Naive thymus-derived CD4-positive, alpha-beta T cell (primary cell): ENCODE results near the gene PTGIS. TPM values are rescaled to one million over a fixed set of nuclear protein-coding genes. Genes with fewer than 3 reads are reported as not detected.
A peak's percentile ranks its signal among the peaks of the same experiment; 100 is the strongest.

Experiments
- ATAC-seq: fragments of 150-1000 bp; cut with Tn5 transposase; 2 replicates; pipeline ENCODE4 v1.10.0; 2021; ENCODE audit warnings: mild to moderate bottlenecking, moderate library complexity
- CTCF ChIA-PET: fragments of 350-600 bp; sonication (Branson Sonifier 250); formaldehyde crosslinking; loops from one replicate; lab custom pipeline; 2021; ENCODE audit warnings: antibody characterized with exemption; lab: Charles Lee
- POLR2A ChIA-PET: fragments of 350-600 bp; sonication (Branson Sonifier 250); formaldehyde crosslinking; loops from one replicate; lab custom pipeline; 2021; ENCODE audit warnings: antibody characterized with exemption, inconsistent platforms; lab: Charles Lee
- DNase-seq, 9 donors: peaks; one replicate each; pipeline versions ENCODE4 v3.0.0 to v3.0.0-alpha.2; 2020 to 2022; ENCODE audit warnings: mixed read lengths in 1 of 9
- H3K27ac ChIP-seq: one replicate; pipeline ENCODE4 v1.7.0; 2013; ENCODE audit warnings: mild to moderate bottlenecking, low read depth, low read length, moderate library complexity
- H3K27me3 ChIP-seq, 2 donors: one replicate each; pipeline ENCODE4 v1.7.0; 2013; ENCODE audit warnings: low read length in 2 of 2, mild to moderate bottlenecking in 2 of 2, moderate library complexity in 2 of 2; ENCODE audit not compliant: control insufficient read depth in 2 of 2, insufficient read depth in 2 of 2
- H3K36me3 ChIP-seq, 3 experiments: 1 replicate in 2 of 3; 2 replicates in 1 of 3; pipeline ENCODE4 v1.7.0; 2013; ENCODE audit warnings: low read length in 3 of 3, mild to moderate bottlenecking in 3 of 3, moderate library complexity in 1 of 3; ENCODE audit not compliant: insufficient read depth in 3 of 3, control insufficient read depth in 2 of 3
- H3K4me1 ChIP-seq, 2 donors: one replicate each; pipeline ENCODE4 v1.7.0; 2013; ENCODE audit warnings: low read length in 2 of 2, mild to moderate bottlenecking in 2 of 2, moderate library complexity in 1 of 2; ENCODE audit not compliant: control insufficient read depth in 2 of 2, insufficient read depth in 2 of 2
- H3K4me3 ChIP-seq: 2 replicates; pipeline ENCODE4 v1.7.0; 2013; ENCODE audit warnings: mild to moderate bottlenecking, low read length
- H3K9me3 ChIP-seq, 3 experiments: 1 replicate in 2 of 3; 2 replicates in 1 of 3; pipeline ENCODE4 v1.7.0; 2013; ENCODE audit warnings: low read length in 3 of 3; ENCODE audit not compliant: control insufficient read depth in 2 of 3
- H3K27ac Mint-ChIP-seq, 9 donors: one replicate each; pipeline ENCODE4 v1.8.0; 2020 to 2022; ENCODE audit warnings: mixed read lengths in 9 of 9, mild to moderate bottlenecking in 8 of 9, moderate library complexity in 5 of 9, inconsistent platforms in 2 of 9
- H3K27me3 Mint-ChIP-seq, 5 donors: one replicate each; pipeline ENCODE4 v1.8.0; 2021 to 2022; ENCODE audit warnings: mixed read lengths in 5 of 5, mild to moderate bottlenecking in 1 of 5
- H3K36me3 Mint-ChIP-seq, 5 donors: one replicate each; pipeline ENCODE4 v1.8.0; 2020 to 2022; ENCODE audit warnings: mixed read lengths in 5 of 5, mild to moderate bottlenecking in 3 of 5, inconsistent platforms in 1 of 5
- H3K4me1 Mint-ChIP-seq, 7 donors: one replicate each; pipeline ENCODE4 v1.8.0; 2020 to 2022; ENCODE audit warnings: mixed read lengths in 7 of 7, mild to moderate bottlenecking in 3 of 7, inconsistent platforms in 1 of 7
- H3K4me3 Mint-ChIP-seq, 10 donors: one replicate each; pipeline ENCODE4 v1.8.0; 2020 to 2022; ENCODE audit warnings: mild to moderate bottlenecking in 10 of 10, mixed read lengths in 10 of 10, moderate library complexity in 6 of 10, inconsistent platforms in 2 of 10
- H3K9me3 Mint-ChIP-seq, 11 donors: one replicate each; pipeline ENCODE4 v1.8.0; 2020 to 2022; ENCODE audit warnings: mixed read lengths in 11 of 11, mild to moderate bottlenecking in 4 of 11, inconsistent platforms in 1 of 11, moderate library complexity in 1 of 11
- intact Hi-C, 2 donors: fragments of 100-400 bp; cut with micrococcal nuclease; formaldehyde crosslinking; loops; one replicate each; pipeline ENCODE4 v1.15.1; 2023
- polyA plus RNA-seq, 2 donors: library from polyadenylated mRNA; unstranded; fragments of 300-500 nt; fragmentation: Illumina TruSeq; gene quantifications; one replicate each; pipeline ENCODE4 v1.2.3, GENCODE V29; 2021
- total RNA-seq, 6 experiments: library from RNA in 5 of 6; stranded (reverse) in 5 of 6; gene quantifications; 1 replicate in 5 of 6; 2 replicates in 1 of 6; pipeline ENCODE4 v1.2.3 and lab custom pipeline; 2021 to 2026

PTGIS gene
- total and polyA plus RNA-seq, 7 experiments from 2014 or later = 12.5 TPM; not detected in 6

GRCh38 chr20:49557449-49557848 is 10.5 kb downstream of the PTGIS start:
- Histone ChIP-seq H3K27ac (no peak overlapping the region), H3K9me3 (no peaks in the 10 kb centered on the region), H3K4me1 (no peaks in the 10 kb centered on the region), H3K36me3 (no peaks in the 10 kb centered on the region), H3K4me3 (no peak overlapping the region), H3K27me3 (peaks cover 0 to 4% of the 10 kb centered on the region in 2 donors)
- DNase-seq = no peak
- H3K27me3 Mint-ChIP-seq = peaks cover 43 to 51% (median 43%) of the 10 kb centered on the region in 5 donors
- intact Hi-C loops = no loop called here
- peaks cover 0 to 28% (median 2%) of the 10 kb centered on the region in 11 donors for H3K9me3 Mint-ChIP-seq
- CTCF ChIA-PET = no interaction called here
- POLR2A ChIA-PET = no interaction called here
- H3K36me3 Mint-ChIP-seq = peaks cover 0 to 21% (median 0%) of the 10 kb centered on the region in 5 donors
- no peak overlapping the region for H3K27ac Mint-ChIP-seq
- H3K4me3 Mint-ChIP-seq = no peak overlapping the region
- peaks cover 0 to 13% (median 0%) of the 10 kb centered on the region in 7 donors for H3K4me1 Mint-ChIP-seq
- no peak for ATAC-seq

GRCh38 chr20:49556621-49557020 is 11.3 kb downstream of the PTGIS start:
- intact Hi-C loops = no loop called here
- no peaks in the 10 kb centered on the region for H3K9me3 ChIP-seq
- Mint-ChIP-seq H3K36me3 (peaks cover 0 to 22% (median 0%) of the 10 kb centered on the region in 5 donors), H3K27me3 (peaks cover 42 to 53% (median 44%) of the 10 kb centered on the region in 5 donors), H3K4me1 (peaks cover 0 to 19% (median 0%) of the 10 kb centered on the region in 7 donors), H3K9me3 (peaks cover 0 to 28% (median 2%) of the 10 kb centered on the region in 11 donors), H3K27ac (no peak overlapping the region), H3K4me3 (no peak overlapping the region)
- H3K27ac ChIP-seq = no peak overlapping the region
- ChIA-PET CTCF (no interaction called here), POLR2A (no interaction called here)
- no peak for DNase-seq
- no peak for ATAC-seq
- peaks cover 0 to 4% of the 10 kb centered on the region in 2 donors for H3K27me3 ChIP-seq
- H3K4me3 ChIP-seq = no peak overlapping the region
- H3K4me1 ChIP-seq = no peaks in the 10 kb centered on the region
- H3K36me3 ChIP-seq = no peaks in the 10 kb centered on the region

- Histone ChIP-seq H3K36me3 (no peaks in the 10 kb centered on the region), H3K4me1 (no peaks in the 10 kb centered on the region), H3K9me3 (peaks cover 0 to 11% (median 0%) of the 10 kb centered on the region in 3 experiments), H3K27me3 (peaks cover 0 to 4% of the 10 kb centered on the region in 2 donors), H3K4me3 (no peak overlapping the region), H3K27ac (no peak overlapping the region)
- intact Hi-C loops = no loop called here
- no peak overlapping the region for H3K27ac Mint-ChIP-seq
- peaks cover 0 to 19% (median 0%) of the 10 kb centered on the region in 7 donors for H3K4me1 Mint-ChIP-seq
- peaks cover 4 to 20% (median 12%) of the 10 kb centered on the region in 5 donors for H3K27me3 Mint-ChIP-seq
- H3K9me3 Mint-ChIP-seq = peaks cover 0 to 16% (median 6%) of the 10 kb centered on the region in 11 donors
- POLR2A ChIA-PET = no interaction called here
- CTCF ChIA-PET = no interaction called here
- no peak for ATAC-seq
- no peak overlapping the region for H3K4me3 Mint-ChIP-seq
- H3K36me3 Mint-ChIP-seq = peaks cover 0 to 27% (median 0%) of the 10 kb centered on the region in 5 donors
- peak in 1 of 9 donors; percentile 20 for DNase-seq
Measured at GRCh38 chr20:49549801-49550551, 18.0 kb downstream of the PTGIS start.

GRCh38 chr20:49548371-49548947 is 19.5 kb downstream of the PTGIS start:
- Mint-ChIP-seq H3K4me3 (no peak overlapping the region), H3K4me1 (peaks cover 0 to 23% (median 0%) of the 10 kb centered on the region in 7 donors), H3K27me3 (peaks cover 3 to 18% (median 12%) of the 10 kb centered on the region in 5 donors), H3K9me3 (peaks cover 0 to 21% (median 7%) of the 10 kb centered on the region in 11 donors), H3K27ac (no peak overlapping the region), H3K36me3 (peaks cover 0 to 35% (median 4%) of the 10 kb centered on the region in 5 donors)
- intact Hi-C loops = no loop called here
- no peak for ATAC-seq
- Histone ChIP-seq H3K36me3 (no peaks in the 10 kb centered on the region), H3K27ac (no peak overlapping the region), H3K4me3 (no peak overlapping the region), H3K4me1 (no peaks in the 10 kb centered on the region), H3K27me3 (no peaks in the 10 kb centered on the region), H3K9me3 (peaks cover 0 to 11% (median 0%) of the 10 kb centered on the region in 3 experiments)
- DNase-seq = no peak
- ChIA-PET POLR2A (no interaction called here), CTCF (no interaction called here)

- no peak overlapping the region for H3K27ac ChIP-seq
- H3K4me3 Mint-ChIP-seq = no peak overlapping the region
- H3K9me3 ChIP-seq = peaks cover 0 to 11% (median 0%) of the 10 kb centered on the region in 3 experiments
- no peaks in the 10 kb centered on the region for H3K27me3 ChIP-seq
- ChIA-PET CTCF (no interaction called here), POLR2A (no interaction called here)
- H3K4me1 Mint-ChIP-seq = peaks cover 0 to 29% (median 0%) of the 10 kb centered on the region in 7 donors
- no peaks in the 10 kb centered on the region for H3K4me1 ChIP-seq
- no peaks in the 10 kb centered on the region for H3K36me3 ChIP-seq
- no peak overlapping the region for H3K4me3 ChIP-seq
- intact Hi-C loops = no loop called here
- no peak overlapping the region for H3K27ac Mint-ChIP-seq
- H3K27me3 Mint-ChIP-seq = peaks cover 0 to 11% (median 5%) of the 10 kb centered on the region in 5 donors
- H3K9me3 Mint-ChIP-seq = peaks cover 0 to 21% (median 7%) of the 10 kb centered on the region in 11 donors
- peak in 1 of 9 donors; percentile 19 for DNase-seq
- no peak for ATAC-seq
- peaks cover 0 to 38% (median 4%) of the 10 kb centered on the region in 5 donors for H3K36me3 Mint-ChIP-seq
Measured at GRCh38 chr20:49545572-49545971, 22.4 kb downstream of the PTGIS start.

GRCh38 chr20:49544535-49544934 is 23.4 kb downstream of the PTGIS start:
- peaks cover 0 to 21% (median 7%) of the 10 kb centered on the region in 11 donors for H3K9me3 Mint-ChIP-seq
- ATAC-seq = no peak
- Histone ChIP-seq H3K9me3 (peaks cover 0 to 11% (median 0%) of the 10 kb centered on the region in 3 experiments), H3K27ac (no peak overlapping the region), H3K36me3 (no peaks in the 10 kb centered on the region), H3K4me1 (no peaks in the 10 kb centered on the region), H3K4me3 (no peak overlapping the region), H3K27me3 (no peaks in the 10 kb centered on the region)
- intact Hi-C loops = loop anchor here in 1 of 2 donors (5.0 kb wide), 1 partner anchor 383 kb away; no protein-coding TSS in a partner anchor
- CTCF ChIA-PET = no interaction called here
- no peak overlapping the region for H3K27ac Mint-ChIP-seq
- no peak overlapping the region for H3K4me3 Mint-ChIP-seq
- H3K27me3 Mint-ChIP-seq = peaks cover 0 to 11% (median 5%) of the 10 kb centered on the region in 5 donors
- H3K36me3 Mint-ChIP-seq = peaks cover 0 to 46% (median 4%) of the 10 kb centered on the region in 5 donors
- POLR2A ChIA-PET = no interaction called here
- no peak for DNase-seq
- peaks cover 0 to 33% (median 0%) of the 10 kb centered on the region in 7 donors for H3K4me1 Mint-ChIP-seq
